OCI-M1 (cell line): ENCODE data around the gene SOX18.

Source experiments
- DNase-seq: peaks from one replicate; lab custom pipeline; 2025; lab: John Stamatoyannopoulos, UW

Gene SOX18

GRCh38 chr20:64038565-64039292, 10.7 kb downstream of the SOX18 start:
- DNase-seq = peak; percentile 78

GRCh38 chr20:64038224-64038564, 11.2 kb downstream of the SOX18 start:
- DNase-seq = no peak

- no peak for DNase-seq
Observed at GRCh38 chr20:64037498-64038213, 11.8 kb downstream of the SOX18 start.

GRCh38 chr20:64037199-64037497, 12.3 kb downstream of the SOX18 start:
- DNase-seq = no peak

- peak; percentile 26 for DNase-seq
Observed at GRCh38 chr20:64036346-64037198, 12.9 kb downstream of the SOX18 start.

GRCh38 chr20:64035933-64036345, 13.5 kb downstream of the SOX18 start, which contains the start of gene C20orf204:
Gene C20orf204, plus strand, starts transcription at chr20:64036182. Its CDS starts 142 bp downstream, at chr20:64036324.
- no peak for DNase-seq

GRCh38 chr20:64035066-64035932, 14.1 kb downstream of the SOX18 start:
- no peak for DNase-seq

- DNase-seq = no peak
Observed at GRCh38 chr20:64033981-64034493, 15.4 kb downstream of the SOX18 start.

- DNase-seq = no peak
Observed at GRCh38 chr20:64032706-64033624, 16.5 kb downstream of the SOX18 start.

- DNase-seq = no peak
Observed at GRCh38 chr20:64031822-64032314, 17.6 kb downstream of the SOX18 start.

- no peak for DNase-seq
Observed at GRCh38 chr20:64030371-64031134, 18.9 kb downstream of the SOX18 start.

- no peak for DNase-seq
Observed at GRCh38 chr20:64029293-64030117, 19.9 kb downstream of the SOX18 start.

- no peak for DNase-seq
Observed at GRCh38 chr20:64027981-64028685, 21.3 kb downstream of the SOX18 start.

GRCh38 chr20:64025826-64026412, 23.5 kb downstream of the SOX18 start:
- no peak for DNase-seq

- DNase-seq = no peak
Observed at GRCh38 chr20:64025101-64025825, 24.2 kb downstream of the SOX18 start.

GRCh38 chr20:64024141-64024990, 25.1 kb downstream of the SOX18 start:
- DNase-seq = no peak
